ENCODE data around the gene SIT1. TPM values are rescaled to one million over a fixed set of nuclear protein-coding genes. Genes with fewer than 3 reads are reported as not detected.
"Not testable (repeated sequence)": the region's sequence is repeated elsewhere in the genome, so short reads cannot be mapped to it uniquely, and the experiment has no call there.

Gene SIT1
- total RNA-seq, 1 donor from 2014 or later = 1.0 TPM

- no peak overlapping the region for H3K9ac ChIP-seq (ENCODE audit: low read depth in 1 of 3, low read length in 3 of 3)
- peaks cover 7 to 14% (median 10%) of the 10 kb centered on the region in 3 donors for H3K4me1 ChIP-seq (ENCODE audit: control insufficient read depth in 3 of 3, insufficient read depth in 3 of 3, low read length in 3 of 3)
- H3K27me3 ChIP-seq (ENCODE audit: control insufficient read depth in 3 of 3, insufficient read depth in 3 of 3, low read length in 3 of 3) = no peaks in the 10 kb centered on the region
- H3K36me3 ChIP-seq (ENCODE audit: control insufficient read depth in 3 of 3, insufficient read depth in 3 of 3, low read length in 3 of 3) = no peaks in the 10 kb centered on the region
- H3K27ac ChIP-seq (ENCODE audit: low read depth, low read length) = no peak overlapping the region
- no peaks in the 10 kb centered on the region for H3K9me3 ChIP-seq (ENCODE audit: control insufficient read depth in 3 of 3, low read length in 3 of 3)
- H3K4me3 ChIP-seq (ENCODE audit: low read length in 3 of 3) = no peak overlapping the region
Measured at GRCh38 chr9:35652829-35653209, 2.1 kb upstream of the SIT1 start.

- peaks cover 7 to 13% (median 8%) of the 10 kb centered on the region in 3 donors for H3K4me1 ChIP-seq (ENCODE audit: control insufficient read depth in 3 of 3, insufficient read depth in 3 of 3, low read length in 3 of 3)
Measured at GRCh38 chr9:35651956-35652828, 1.5 kb upstream of the SIT1 start.

GRCh38 chr9:35649431-35650340 is 1.0 kb downstream of the SIT1 start:
- Histone ChIP-seq H3K36me3 (ENCODE audit: control insufficient read depth in 3 of 3, insufficient read depth in 3 of 3, low read length in 3 of 3) (no peaks in the 10 kb centered on the region), H3K27ac (ENCODE audit: low read depth, low read length) (no peak overlapping the region), H3K9me3 (ENCODE audit: control insufficient read depth in 3 of 3, low read length in 3 of 3) (no peaks in the 10 kb centered on the region), H3K27me3 (ENCODE audit: control insufficient read depth in 3 of 3, insufficient read depth in 3 of 3, low read length in 3 of 3) (no peaks in the 10 kb centered on the region), H3K4me1 (ENCODE audit: control insufficient read depth in 3 of 3, insufficient read depth in 3 of 3, low read length in 3 of 3) (peaks cover 6 to 21% (median 15%) of the 10 kb centered on the region in 3 donors), H3K4me3 (ENCODE audit: low read length in 3 of 3) (no peak overlapping the region), H3K9ac (ENCODE audit: low read depth in 1 of 3, low read length in 3 of 3) (no peak overlapping the region)

More at GRCh38 chr9:35651956-35652828, 1.5 kb upstream of the SIT1 start:
- Histone ChIP-seq H3K4me3 (ENCODE audit: low read length in 3 of 3) (no peak overlapping the region), H3K9me3 (ENCODE audit: control insufficient read depth in 3 of 3, low read length in 3 of 3) (no peaks in the 10 kb centered on the region), H3K36me3 (ENCODE audit: control insufficient read depth in 3 of 3, insufficient read depth in 3 of 3, low read length in 3 of 3) (no peaks in the 10 kb centered on the region), H3K9ac (ENCODE audit: low read depth in 1 of 3, low read length in 3 of 3) (no peak overlapping the region), H3K27ac (ENCODE audit: low read depth, low read length) (no peak overlapping the region), H3K27me3 (ENCODE audit: control insufficient read depth in 3 of 3, insufficient read depth in 3 of 3, low read length in 3 of 3) (no peaks in the 10 kb centered on the region)

- peak overlapping the region; percentile 93 for H3K27ac ChIP-seq (ENCODE audit: low read depth, low read length)
- no peaks in the 10 kb centered on the region for H3K27me3 ChIP-seq (ENCODE audit: control insufficient read depth in 3 of 3, insufficient read depth in 3 of 3, low read length in 3 of 3)
- H3K36me3 ChIP-seq (ENCODE audit: control insufficient read depth in 3 of 3, insufficient read depth in 3 of 3, low read length in 3 of 3) = no peaks in the 10 kb centered on the region
- H3K4me1 ChIP-seq (ENCODE audit: control insufficient read depth in 3 of 3, insufficient read depth in 3 of 3, low read length in 3 of 3) = peaks cover 6 to 21% (median 15%) of the 10 kb centered on the region in 3 donors
- no peaks in the 10 kb centered on the region for H3K9me3 ChIP-seq (ENCODE audit: control insufficient read depth in 3 of 3, low read length in 3 of 3)
- H3K4me3 ChIP-seq (ENCODE audit: low read length in 3 of 3) = peak overlapping the region; percentile 82 to 85 (median 84)
- peak overlapping the region; percentile 90 to 95 (median 94) for H3K9ac ChIP-seq (ENCODE audit: low read depth in 1 of 3, low read length in 3 of 3)
Measured at GRCh38 chr9:35646533-35647265, 4.0 kb downstream of the SIT1 start.

GRCh38 chr9:35646153-35646532 is 4.6 kb downstream of the SIT1 start:
- peak overlapping the region; percentile 90 to 95 (median 94) for H3K9ac ChIP-seq (ENCODE audit: low read depth in 1 of 3, low read length in 3 of 3)
- H3K27me3 ChIP-seq (ENCODE audit: control insufficient read depth in 3 of 3, insufficient read depth in 3 of 3, low read length in 3 of 3) = no peaks in the 10 kb centered on the region
- peak overlapping the region; percentile 82 to 85 (median 84) for H3K4me3 ChIP-seq (ENCODE audit: low read length in 3 of 3)
- H3K4me1 ChIP-seq (ENCODE audit: control insufficient read depth in 3 of 3, insufficient read depth in 3 of 3, low read length in 3 of 3) = peaks cover 6 to 21% (median 15%) of the 10 kb centered on the region in 3 donors
- H3K36me3 ChIP-seq (ENCODE audit: control insufficient read depth in 3 of 3, insufficient read depth in 3 of 3, low read length in 3 of 3) = no peaks in the 10 kb centered on the region
- H3K27ac ChIP-seq (ENCODE audit: low read depth, low read length) = peak overlapping the region; percentile 93
- H3K9me3 ChIP-seq (ENCODE audit: control insufficient read depth in 3 of 3, low read length in 3 of 3) = no peaks in the 10 kb centered on the region

GRCh38 chr9:35645736-35646135 is 5.0 kb downstream of the SIT1 start:
- H3K4me3 ChIP-seq (ENCODE audit: low read length in 3 of 3) = peak overlapping the region; percentile 82 to 85 (median 84)
- peak overlapping the region; percentile 93 for H3K27ac ChIP-seq (ENCODE audit: low read depth, low read length)
- not testable (repeated sequence) for H3K9me3 ChIP-seq (ENCODE audit: control insufficient read depth in 3 of 3, low read length in 3 of 3); H3K36me3 ChIP-seq (ENCODE audit: control insufficient read depth in 3 of 3, insufficient read depth in 3 of 3, low read length in 3 of 3); H3K27me3 ChIP-seq (ENCODE audit: control insufficient read depth in 3 of 3, insufficient read depth in 3 of 3, low read length in 3 of 3)
- H3K4me1 ChIP-seq (ENCODE audit: control insufficient read depth in 3 of 3, insufficient read depth in 3 of 3, low read length in 3 of 3) = peaks cover 6 to 21% (median 15%) of the 10 kb centered on the region in 3 donors
- peak overlapping the region; percentile 27 to 94 (median 90) for H3K9ac ChIP-seq (ENCODE audit: low read depth in 1 of 3, low read length in 3 of 3)

- no peak overlapping the region for H3K4me3 ChIP-seq (ENCODE audit: low read length in 3 of 3)
- H3K27ac ChIP-seq (ENCODE audit: low read depth, low read length) = no peak overlapping the region
- no peaks in the 10 kb centered on the region for H3K36me3 ChIP-seq (ENCODE audit: control insufficient read depth in 3 of 3, insufficient read depth in 3 of 3, low read length in 3 of 3)
- H3K9me3 ChIP-seq (ENCODE audit: control insufficient read depth in 3 of 3, low read length in 3 of 3) = no peaks in the 10 kb centered on the region
- H3K27me3 ChIP-seq (ENCODE audit: control insufficient read depth in 3 of 3, insufficient read depth in 3 of 3, low read length in 3 of 3) = no peaks in the 10 kb centered on the region
- H3K4me1 ChIP-seq (ENCODE audit: control insufficient read depth in 3 of 3, insufficient read depth in 3 of 3, low read length in 3 of 3) = peaks cover 4 to 15% (median 13%) of the 10 kb centered on the region in 3 donors
- H3K9ac ChIP-seq (ENCODE audit: low read depth in 1 of 3, low read length in 3 of 3) = no peak overlapping the region
Measured at GRCh38 chr9:35643046-35643445, 7.7 kb downstream of the SIT1 start.

GRCh38 chr9:35641478-35641877 is 9.3 kb downstream of the SIT1 start:
- not testable (repeated sequence) for H3K9me3 ChIP-seq (ENCODE audit: control insufficient read depth in 3 of 3, low read length in 3 of 3); H3K27me3 ChIP-seq (ENCODE audit: control insufficient read depth in 3 of 3, insufficient read depth in 3 of 3, low read length in 3 of 3); H3K4me3 ChIP-seq (ENCODE audit: low read length in 3 of 3); H3K27ac ChIP-seq (ENCODE audit: low read depth, low read length); H3K4me1 ChIP-seq (ENCODE audit: control insufficient read depth in 3 of 3, insufficient read depth in 3 of 3, low read length in 3 of 3); H3K9ac ChIP-seq (ENCODE audit: low read depth in 1 of 3, low read length in 3 of 3); H3K36me3 ChIP-seq (ENCODE audit: control insufficient read depth in 3 of 3, insufficient read depth in 3 of 3, low read length in 3 of 3)

GRCh38 chr9:35640431-35640830 is 10.3 kb downstream of the SIT1 start:
- not testable (repeated sequence) for H3K27me3 ChIP-seq (ENCODE audit: control insufficient read depth in 3 of 3, insufficient read depth in 3 of 3, low read length in 3 of 3); H3K9me3 ChIP-seq (ENCODE audit: control insufficient read depth in 3 of 3, low read length in 3 of 3); H3K9ac ChIP-seq (ENCODE audit: low read depth in 1 of 3, low read length in 3 of 3); H3K4me3 ChIP-seq (ENCODE audit: low read length in 3 of 3); H3K4me1 ChIP-seq (ENCODE audit: control insufficient read depth in 3 of 3, insufficient read depth in 3 of 3, low read length in 3 of 3); H3K27ac ChIP-seq (ENCODE audit: low read depth, low read length); H3K36me3 ChIP-seq (ENCODE audit: control insufficient read depth in 3 of 3, insufficient read depth in 3 of 3, low read length in 3 of 3)

Measured in skeletal muscle tissue (tissue), 4 donors.